Measurements from ENCODE around the gene PTPN3. TPM values are rescaled to one million over a fixed set of nuclear protein-coding genes. Genes with fewer than 3 reads are reported as not detected.
A peak's percentile ranks its signal among the peaks of the same experiment; 100 is the strongest.

Gene PTPN3
- total and polyA plus RNA-seq, 2 experiments from 2014 or later, result 1.4 to 2.6 TPM

DNA sequence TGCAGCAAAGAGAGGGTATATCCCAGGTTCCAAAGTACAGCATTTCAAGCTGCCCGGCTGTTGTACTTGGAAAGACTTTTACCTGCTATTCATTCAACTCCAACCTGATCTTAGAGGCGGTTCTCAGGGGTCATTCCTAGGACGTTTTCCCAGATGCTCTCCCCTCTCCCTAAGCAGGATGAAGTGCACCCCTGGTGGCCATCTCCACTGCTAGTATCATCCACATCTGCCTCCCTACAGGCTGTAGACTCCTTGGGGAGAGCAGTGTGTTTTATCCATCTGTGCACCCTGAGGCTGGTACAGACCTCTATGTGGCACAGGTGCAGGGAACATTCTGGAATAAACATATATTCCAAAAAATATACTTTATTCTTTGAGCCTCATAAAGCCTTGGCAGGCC lies 56.8 kb downstream of the PTPN3 start:
- DNase-seq (ENCODE audit: low spot score) (peak; percentile 79), ATAC-seq (peak; percentile 94)
- TF ChIP-seq, protein P1, sequence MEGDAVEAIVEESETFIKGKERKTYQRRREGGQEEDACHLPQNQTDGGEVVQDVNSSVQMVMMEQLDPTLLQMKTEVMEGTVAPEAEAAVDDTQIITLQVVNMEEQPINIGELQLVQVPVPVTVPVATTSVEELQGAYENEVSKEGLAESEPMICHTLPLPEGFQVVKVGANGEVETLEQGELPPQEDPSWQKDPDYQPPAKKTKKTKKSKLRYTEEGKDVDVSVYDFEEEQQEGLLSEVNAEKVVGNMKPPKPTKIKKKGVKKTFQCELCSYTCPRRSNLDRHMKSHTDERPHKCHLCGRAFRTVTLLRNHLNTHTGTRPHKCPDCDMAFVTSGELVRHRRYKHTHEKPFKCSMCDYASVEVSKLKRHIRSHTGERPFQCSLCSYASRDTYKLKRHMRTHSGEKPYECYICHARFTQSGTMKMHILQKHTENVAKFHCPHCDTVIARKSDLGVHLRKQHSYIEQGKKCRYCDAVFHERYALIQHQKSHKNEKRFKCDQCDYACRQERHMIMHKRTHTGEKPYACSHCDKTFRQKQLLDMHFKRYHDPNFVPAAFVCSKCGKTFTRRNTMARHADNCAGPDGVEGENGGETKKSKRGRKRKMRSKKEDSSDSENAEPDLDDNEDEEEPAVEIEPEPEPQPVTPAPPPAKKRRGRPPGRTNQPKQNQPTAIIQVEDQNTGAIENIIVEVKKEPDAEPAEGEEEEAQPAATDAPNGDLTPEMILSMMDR (conservative IDR thresholded peaks at IDR 0.05; ENCODE audit: low read depth in 2 of 2), result peak; percentile 41 to 58
- TF ChIP-seq, protein P2, sequence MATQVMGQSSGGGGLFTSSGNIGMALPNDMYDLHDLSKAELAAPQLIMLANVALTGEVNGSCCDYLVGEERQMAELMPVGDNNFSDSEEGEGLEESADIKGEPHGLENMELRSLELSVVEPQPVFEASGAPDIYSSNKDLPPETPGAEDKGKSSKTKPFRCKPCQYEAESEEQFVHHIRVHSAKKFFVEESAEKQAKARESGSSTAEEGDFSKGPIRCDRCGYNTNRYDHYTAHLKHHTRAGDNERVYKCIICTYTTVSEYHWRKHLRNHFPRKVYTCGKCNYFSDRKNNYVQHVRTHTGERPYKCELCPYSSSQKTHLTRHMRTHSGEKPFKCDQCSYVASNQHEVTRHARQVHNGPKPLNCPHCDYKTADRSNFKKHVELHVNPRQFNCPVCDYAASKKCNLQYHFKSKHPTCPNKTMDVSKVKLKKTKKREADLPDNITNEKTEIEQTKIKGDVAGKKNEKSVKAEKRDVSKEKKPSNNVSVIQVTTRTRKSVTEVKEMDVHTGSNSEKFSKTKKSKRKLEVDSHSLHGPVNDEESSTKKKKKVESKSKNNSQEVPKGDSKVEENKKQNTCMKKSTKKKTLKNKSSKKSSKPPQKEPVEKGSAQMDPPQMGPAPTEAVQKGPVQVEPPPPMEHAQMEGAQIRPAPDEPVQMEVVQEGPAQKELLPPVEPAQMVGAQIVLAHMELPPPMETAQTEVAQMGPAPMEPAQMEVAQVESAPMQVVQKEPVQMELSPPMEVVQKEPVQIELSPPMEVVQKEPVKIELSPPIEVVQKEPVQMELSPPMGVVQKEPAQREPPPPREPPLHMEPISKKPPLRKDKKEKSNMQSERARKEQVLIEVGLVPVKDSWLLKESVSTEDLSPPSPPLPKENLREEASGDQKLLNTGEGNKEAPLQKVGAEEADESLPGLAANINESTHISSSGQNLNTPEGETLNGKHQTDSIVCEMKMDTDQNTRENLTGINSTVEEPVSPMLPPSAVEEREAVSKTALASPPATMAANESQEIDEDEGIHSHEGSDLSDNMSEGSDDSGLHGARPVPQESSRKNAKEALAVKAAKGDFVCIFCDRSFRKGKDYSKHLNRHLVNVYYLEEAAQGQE (IDR thresholded peaks at IDR 0.05; ENCODE audit: unreplicated experiment), result no peak
- H3K9me2 ChIP-seq (ENCODE audit: insufficient read depth), result no peaks in the 10 kb centered on the region
- H3K27me3 ChIP-seq (ENCODE audit: insufficient read depth), result no peaks in the 10 kb centered on the region
- H3K4me2 ChIP-seq, result no peak overlapping the region
- H3K9me3 Mint-ChIP-seq, result no peaks in the 10 kb centered on the region
- H3K36me3 Mint-ChIP-seq (ENCODE audit: low read depth), result no peaks in the 10 kb centered on the region
- no peaks in the 10 kb centered on the region for H3F3A ChIP-seq (replicated peaks; ENCODE audit: low read depth)
- no peak overlapping the region for H2AFZ ChIP-seq
- peak overlapping the region; percentile 27; the same call in 1 of the 2 replicates for H3K27ac Mint-ChIP-seq
- no peak overlapping the region; the same call in 1 of the 2 replicates for H3K27ac ChIP-seq (ENCODE audit: low read depth)
- H3K79me2 ChIP-seq (replicated peaks; ENCODE audit: insufficient read depth), result no peaks in the 10 kb centered on the region
- H3K27me3 Mint-ChIP-seq (ENCODE audit: insufficient read depth, low read depth, poor library complexity), result peaks cover 2% of the 10 kb centered on the region
- H3K4me3 Mint-ChIP-seq, result no peak overlapping the region
- peaks cover 7% of the 10 kb centered on the region for H3K4me1 Mint-ChIP-seq
- H4K20me1 ChIP-seq (replicated peaks; ENCODE audit: insufficient read depth), result no peaks in the 10 kb centered on the region
- no peaks in the 10 kb centered on the region for H3K36me3 ChIP-seq (ENCODE audit: insufficient read depth)
- no peaks in the 10 kb centered on the region for H3K4me1 ChIP-seq (ENCODE audit: insufficient read depth)
- no peak overlapping the region for H3K4me3 ChIP-seq

DNA sequence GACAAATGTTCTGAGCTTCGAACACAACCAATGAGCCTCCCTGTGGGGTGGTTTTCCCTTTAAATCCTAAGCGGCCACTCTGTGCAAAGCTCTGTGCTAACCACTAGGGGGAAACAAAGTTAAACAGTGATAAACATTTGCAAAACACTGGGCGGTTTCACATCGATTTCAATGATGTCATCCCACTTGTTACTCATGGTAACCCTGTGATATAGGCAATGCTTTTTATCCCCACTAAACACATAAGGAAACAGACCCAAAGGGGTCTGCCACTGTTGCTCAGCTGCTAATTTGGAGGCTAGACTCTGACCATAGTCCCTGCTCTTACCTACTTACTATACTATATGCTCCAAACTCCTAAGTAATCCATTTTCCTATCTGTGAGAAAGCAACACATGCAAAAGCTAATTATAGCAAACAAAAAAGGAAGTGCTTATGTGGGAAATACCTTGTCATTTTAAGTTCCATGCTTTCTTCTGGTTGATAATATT lies 57.3 kb downstream of the PTPN3 start:
- H3K79me2 ChIP-seq (replicated peaks; ENCODE audit: insufficient read depth), result no peaks in the 10 kb centered on the region
- TF ChIP-seq, protein P1 (conservative IDR thresholded peaks at IDR 0.05; ENCODE audit: low read depth in 2 of 2), result peak; percentile 78 to 89
- 0 out of 2 replicates have a peak, but pooled peaks have one; percentile 5 for TF ChIP-seq NANOG (IDR thresholded peaks at IDR 0.05; ENCODE audit: borderline replicate concordance)
- no peak for TF ChIP-seq ZNF331 (CRISPR knock-in tag; IDR thresholded peaks at IDR 0.05; ENCODE audit: low read depth)

More for the DNA sequence above, 57.3 kb downstream of the PTPN3 start:
- Mint-ChIP-seq H3K36me3 (ENCODE audit: low read depth) (no peaks in the 10 kb centered on the region), H3K4me1 (peaks cover 7% of the 10 kb centered on the region), H3K27ac (peak overlapping the region; percentile 27; the same call in 1 of the 2 replicates), H3K9me3 (no peaks in the 10 kb centered on the region), H3K27me3 (ENCODE audit: insufficient read depth, low read depth, poor library complexity) (peaks cover 2% of the 10 kb centered on the region), H3K4me3 (no peak overlapping the region)
- Histone ChIP-seq H3K36me3 (ENCODE audit: insufficient read depth) (no peaks in the 10 kb centered on the region), H3K27ac (ENCODE audit: low read depth) (no peak overlapping the region; the same call in 1 of the 2 replicates), H4K20me1 (replicated peaks; ENCODE audit: insufficient read depth) (no peaks in the 10 kb centered on the region), H3K4me2 (no peak overlapping the region), H3K4me1 (ENCODE audit: insufficient read depth) (no peaks in the 10 kb centered on the region), H3K4me3 (no peak overlapping the region), H2AFZ (no peak overlapping the region), H3F3A (replicated peaks; ENCODE audit: low read depth) (no peaks in the 10 kb centered on the region), H3K27me3 (ENCODE audit: insufficient read depth) (no peaks in the 10 kb centered on the region), H3K9me2 (ENCODE audit: insufficient read depth) (no peaks in the 10 kb centered on the region)
- peak; percentile 95 for DNase-seq (ENCODE audit: low spot score)
- ATAC-seq, result peak; percentile 94
